Activated CD4-positive, alpha-beta T cell treated with anti-CD3 and anti-CD28 coated beads for 1 hour (primary cell): Measurements from ENCODE around the gene RTN4R.
A peak's percentile ranks its signal among the peaks of the same experiment; 100 is the strongest.
"Not testable (repeated sequence)": the region's sequence is repeated elsewhere in the genome, so short reads cannot be mapped to it uniquely, and the experiment has no call there.

Experiments
- DNase-seq: peaks from one replicate; pipeline ENCODE4 v3.0.0-alpha.2; 2020

Gene RTN4R

DNA sequence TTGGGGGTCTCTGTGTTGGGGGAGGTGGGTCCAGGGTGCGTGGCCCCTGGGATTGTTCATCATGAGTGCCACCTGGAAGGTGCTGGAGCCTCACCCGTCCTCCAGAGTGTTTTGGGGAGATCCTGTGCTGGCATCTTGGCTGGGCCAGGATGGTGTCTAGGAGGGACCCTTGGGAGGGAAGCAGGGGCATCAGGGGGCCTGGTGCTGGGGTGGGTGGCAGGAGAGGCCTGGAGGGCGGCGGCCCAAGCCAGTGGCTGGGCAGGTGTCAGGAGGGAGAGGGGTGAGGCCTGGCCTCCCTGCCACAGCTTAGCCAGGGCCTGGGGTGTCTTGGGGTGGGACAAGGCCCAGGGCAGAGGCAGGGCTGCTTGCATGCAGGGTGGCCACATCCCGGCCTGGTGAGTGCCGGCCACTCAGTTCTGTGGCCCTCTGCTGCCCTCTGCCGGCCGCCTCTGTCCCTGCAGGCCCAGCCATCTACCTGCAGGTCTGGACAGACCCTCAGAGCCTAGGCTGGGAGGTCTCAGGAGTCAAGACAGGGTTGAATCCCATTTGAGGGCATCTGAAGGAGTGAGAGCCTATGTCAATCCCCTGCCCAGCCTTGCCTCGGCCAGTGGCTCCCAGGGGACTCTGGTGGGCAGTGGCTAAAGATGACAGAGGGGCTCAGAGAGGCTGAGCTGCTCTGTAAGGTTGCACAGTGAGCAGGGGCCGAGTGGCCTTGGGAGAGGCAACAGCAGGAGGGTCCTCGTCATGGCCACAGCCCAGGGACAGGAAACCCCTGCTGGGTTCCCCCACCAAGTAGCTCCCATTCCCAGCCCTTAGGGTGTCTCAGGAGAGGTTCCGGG is 17.6 kb upstream of the RTN4R start:
- peak; percentile 70 for DNase-seq

DNA sequence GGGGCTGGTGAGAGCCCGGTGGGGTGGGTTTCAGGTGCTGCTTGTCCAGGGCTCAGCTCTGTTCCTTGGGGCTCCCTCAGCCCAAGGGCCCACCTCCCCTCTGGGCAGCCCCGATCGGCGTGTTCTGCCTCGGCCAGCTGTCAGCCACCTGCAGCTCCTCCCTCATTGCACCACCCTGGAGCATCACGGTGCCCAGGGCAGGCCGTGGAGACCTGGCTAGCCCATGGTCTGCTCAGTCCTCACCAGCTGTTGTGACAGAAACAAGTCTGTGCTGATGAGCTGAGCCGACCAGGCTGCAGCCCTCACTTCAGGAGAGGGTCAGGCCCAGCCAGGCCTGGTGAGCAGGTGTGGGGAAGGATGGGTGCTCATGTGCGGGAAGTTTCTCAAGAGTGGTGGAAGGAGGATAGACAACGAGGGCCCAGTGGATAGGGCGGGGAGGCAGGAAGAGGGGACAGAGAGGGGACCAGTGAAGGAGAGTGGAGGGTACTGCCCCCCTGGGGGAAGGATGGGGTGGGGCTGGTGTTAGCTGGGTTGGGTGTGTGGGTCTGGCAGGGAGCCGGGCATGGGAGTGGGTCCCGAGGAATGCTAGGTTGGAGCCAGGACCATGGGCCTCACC is 16.5 kb upstream of the RTN4R start:
- no peak for DNase-seq

GRCh38 chr22:20283674-20284066 is 15.6 kb upstream of the RTN4R start:
- no peak for DNase-seq

- DNase-seq: no peak
Measured at GRCh38 chr22:20282901-20283673, 15.0 kb upstream of the RTN4R start.

DNA sequence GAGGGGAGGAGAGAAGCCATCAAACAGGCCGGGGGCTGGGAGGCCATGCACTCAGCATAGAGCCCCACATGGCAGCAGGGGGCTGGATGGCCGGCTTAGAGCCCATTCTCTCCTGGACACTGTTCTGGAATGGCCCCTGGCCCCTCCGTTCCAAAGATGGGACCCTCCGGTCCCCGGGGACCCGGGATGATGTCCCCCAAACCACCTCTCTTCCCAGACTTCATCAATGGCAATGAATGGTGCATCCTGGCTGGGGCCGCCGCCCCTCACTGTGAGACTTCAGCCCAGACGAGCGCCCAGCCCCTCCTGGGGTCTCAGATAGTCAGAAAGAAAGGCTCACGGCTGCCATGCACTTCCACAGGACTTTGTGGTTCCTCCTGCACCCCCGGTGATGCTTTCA is 13.8 kb upstream of the RTN4R start:
- DNase-seq: no peak

DNA sequence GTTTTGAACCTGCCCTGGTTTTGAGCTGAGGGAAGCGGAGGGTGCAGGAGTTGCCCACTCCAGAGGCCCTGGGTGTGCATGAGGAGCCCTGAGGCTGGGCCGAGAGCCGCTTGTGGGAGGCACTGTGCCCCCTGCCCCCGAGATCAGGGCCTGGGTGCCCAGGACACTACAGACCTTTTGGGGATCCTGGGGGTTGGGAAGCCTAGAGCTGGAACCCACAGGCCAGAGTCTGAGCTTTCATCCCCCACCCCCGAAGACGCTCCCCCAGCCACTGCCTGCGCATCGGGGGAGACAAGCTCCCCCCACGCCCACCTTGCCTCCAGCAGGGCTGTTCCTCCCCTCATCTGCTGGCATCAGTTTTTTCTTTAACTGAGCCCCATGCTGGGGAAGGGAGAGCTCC is 13.4 kb upstream of the RTN4R start:
- not testable (repeated sequence) for DNase-seq

DNA sequence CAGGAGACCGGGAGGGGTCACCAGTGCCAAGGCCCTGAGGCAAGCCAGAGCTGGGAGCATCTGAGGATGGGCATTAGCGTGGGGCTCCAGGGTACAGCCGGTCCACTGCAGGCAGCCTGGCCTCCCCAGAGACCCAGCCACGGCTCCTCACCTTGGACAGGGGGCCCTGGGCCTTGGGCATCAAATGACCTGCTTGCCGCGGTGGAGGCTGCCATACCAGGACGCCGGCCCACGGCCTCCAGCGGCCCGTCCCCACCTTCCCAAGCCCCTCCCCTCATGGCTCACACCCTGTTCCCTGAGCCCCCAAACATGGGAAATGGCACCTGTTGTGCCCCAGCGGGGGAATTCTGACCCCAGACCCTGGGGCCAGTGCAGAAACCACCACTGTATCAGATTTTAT is 12.7 kb upstream of the RTN4R start:
- DNase-seq: no peak

DNA sequence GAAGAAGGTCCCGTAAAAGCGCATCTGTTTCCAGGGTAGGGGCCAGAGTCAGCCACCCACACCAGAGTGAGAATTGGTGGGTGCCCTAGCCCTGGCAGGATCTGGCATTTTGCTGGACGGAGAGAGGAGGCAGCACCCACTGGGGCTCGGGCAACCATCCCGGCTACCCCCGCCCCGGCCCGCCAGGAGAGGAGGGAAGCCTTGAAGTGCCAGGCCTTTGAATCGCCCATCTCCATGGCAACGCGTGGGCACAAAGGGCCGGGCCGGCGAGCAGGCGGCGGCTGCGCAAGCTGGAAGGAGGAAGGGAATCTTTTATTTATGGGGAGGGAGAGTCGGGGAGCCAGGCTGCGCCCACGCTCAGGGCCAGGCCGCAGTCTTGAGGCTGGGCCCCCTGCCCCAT is 12.0 kb upstream of the RTN4R start:
- not testable (repeated sequence) for DNase-seq

DNA sequence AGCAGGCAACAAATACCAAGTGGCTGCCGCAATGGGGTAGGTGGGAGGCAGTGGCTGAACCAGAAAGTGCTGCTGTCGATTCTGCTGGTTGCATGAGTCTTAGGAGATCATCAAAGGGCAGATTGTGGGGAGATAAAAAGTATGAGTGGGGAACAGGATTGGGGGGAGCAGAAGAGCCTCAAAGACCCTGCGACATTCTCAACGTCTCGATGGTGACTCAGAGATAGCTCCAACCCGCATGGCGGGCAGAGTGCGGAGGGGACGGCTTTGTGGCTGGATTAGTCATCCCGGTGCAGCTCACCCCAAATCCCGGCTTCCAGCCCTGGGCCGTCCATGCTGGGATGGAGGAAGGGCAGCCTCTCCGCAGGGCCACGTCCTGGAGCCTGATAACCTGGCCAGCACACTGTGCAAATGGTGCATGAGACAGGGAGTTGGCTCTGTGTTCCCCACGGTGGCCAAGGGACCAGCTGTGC is 11.6 kb upstream of the RTN4R start:
- DNase-seq: no peak

DNA sequence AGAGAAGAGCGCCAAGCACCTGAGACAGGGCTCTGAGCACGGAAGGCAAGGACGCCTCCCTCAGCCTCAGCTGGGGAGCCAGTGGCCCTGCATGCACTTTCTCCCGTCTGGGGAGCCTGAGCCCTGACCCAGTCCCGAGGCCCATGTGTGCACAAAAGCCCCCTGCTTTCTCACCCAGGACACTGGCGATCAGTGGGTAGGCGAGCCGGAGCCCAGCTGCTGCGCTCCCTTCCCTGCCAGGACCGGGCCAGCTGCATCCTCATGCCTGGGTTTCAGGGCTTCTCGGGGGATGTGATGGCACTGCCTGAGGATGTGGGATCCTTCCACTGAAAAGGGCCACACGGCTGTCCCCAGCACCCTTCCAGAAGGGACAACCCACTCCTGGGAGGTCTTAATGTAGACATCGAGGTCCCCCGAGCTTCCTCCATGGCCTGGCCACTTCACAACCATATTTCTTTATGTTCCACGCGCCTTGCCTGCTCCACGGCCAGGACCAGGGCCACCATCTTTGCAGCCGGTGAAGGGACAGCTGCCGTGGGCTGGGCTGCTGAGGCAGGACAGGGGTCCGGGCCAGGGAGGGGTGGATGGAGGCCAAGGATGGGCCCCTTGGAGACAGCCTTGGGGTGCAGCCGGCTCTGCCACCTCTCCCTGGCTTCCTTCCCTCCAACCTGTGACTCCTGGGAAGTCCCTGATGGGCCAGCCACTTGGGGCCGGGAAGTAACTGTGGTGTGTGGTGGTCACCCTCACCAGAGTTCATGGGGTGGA is 10.8 kb upstream of the RTN4R start:
- not testable (repeated sequence) for DNase-seq

GRCh38 chr22:20277936-20278635 is 10.0 kb upstream of the RTN4R start:
- not testable (repeated sequence) for DNase-seq

- DNase-seq: no peak
Measured at GRCh38 chr22:20276468-20276867, 8.3 kb upstream of the RTN4R start.

DNA sequence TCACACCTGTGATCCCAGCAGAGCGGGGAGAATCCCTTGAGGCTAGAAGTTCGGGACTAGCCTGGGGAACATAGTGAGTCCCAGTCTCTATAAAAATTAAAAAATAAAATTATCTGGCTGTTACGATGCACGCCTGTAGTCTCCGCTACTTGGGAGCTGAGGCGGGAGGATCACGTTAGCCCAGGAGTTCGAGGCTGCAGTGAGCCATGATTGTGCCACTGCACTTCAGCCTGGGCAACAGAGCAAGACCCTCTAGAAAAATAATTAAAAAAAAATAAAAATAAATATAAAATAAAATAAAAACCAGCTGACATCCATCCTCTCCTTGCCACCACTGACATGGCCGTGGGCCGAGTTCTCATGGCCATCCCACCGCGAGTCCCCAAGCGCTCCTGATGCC is 7.7 kb upstream of the RTN4R start:
- no peak for DNase-seq

- not testable (repeated sequence) for DNase-seq
Measured at GRCh38 chr22:20275325-20275724, 7.2 kb upstream of the RTN4R start.

- DNase-seq: not testable (repeated sequence)
Measured at GRCh38 chr22:20274374-20274773, 6.3 kb upstream of the RTN4R start.

DNA sequence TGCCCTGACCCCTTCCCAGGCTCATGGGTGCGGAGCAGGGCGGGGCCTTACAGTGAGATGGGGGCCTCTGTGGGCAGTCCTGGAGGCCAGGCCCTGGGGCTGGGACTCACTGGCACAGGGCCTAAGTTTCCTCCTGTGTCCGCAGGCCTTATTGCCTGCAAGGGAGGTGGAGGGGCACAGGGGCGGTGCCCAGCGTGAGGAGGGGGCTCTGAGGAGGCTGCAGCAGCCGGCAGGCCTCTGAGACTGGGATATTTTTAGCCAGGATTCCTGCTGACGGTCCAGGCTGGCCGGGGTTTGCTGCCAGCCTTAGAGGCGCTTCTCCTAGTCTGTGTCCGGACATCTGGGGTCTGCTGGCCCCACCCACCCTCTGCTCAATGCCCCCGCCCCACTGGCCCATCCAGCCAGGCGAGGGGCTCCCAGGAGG is 5.7 kb upstream of the RTN4R start:
- no peak for DNase-seq

DNA sequence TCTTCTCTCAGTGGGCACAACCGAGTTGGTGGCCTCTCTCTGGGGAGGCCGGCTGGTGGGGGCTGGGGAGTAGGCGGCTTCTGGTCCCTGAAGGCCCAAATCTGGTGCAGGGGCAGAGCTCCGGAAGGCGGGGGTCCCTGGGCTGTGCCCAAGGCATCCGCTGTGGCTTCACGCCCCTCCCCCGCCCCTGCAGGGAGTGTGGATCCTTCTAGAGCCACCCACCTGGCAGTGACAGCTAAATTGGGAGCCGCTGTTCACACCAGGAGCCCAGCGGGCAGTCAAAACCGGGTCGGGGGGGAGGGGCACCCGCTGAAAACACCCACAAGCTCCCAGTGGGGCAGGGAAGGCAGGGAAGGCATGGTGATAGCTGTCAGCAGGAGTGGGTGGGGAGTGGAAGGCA is 4.6 kb upstream of the RTN4R start:
- DNase-seq: no peak

GRCh38 chr22:20272174-20272573 is 4.1 kb upstream of the RTN4R start:
- no peak for DNase-seq

GRCh38 chr22:20271114-20271994 is 3.2 kb upstream of the RTN4R start:
- DNase-seq: no peak

DNA sequence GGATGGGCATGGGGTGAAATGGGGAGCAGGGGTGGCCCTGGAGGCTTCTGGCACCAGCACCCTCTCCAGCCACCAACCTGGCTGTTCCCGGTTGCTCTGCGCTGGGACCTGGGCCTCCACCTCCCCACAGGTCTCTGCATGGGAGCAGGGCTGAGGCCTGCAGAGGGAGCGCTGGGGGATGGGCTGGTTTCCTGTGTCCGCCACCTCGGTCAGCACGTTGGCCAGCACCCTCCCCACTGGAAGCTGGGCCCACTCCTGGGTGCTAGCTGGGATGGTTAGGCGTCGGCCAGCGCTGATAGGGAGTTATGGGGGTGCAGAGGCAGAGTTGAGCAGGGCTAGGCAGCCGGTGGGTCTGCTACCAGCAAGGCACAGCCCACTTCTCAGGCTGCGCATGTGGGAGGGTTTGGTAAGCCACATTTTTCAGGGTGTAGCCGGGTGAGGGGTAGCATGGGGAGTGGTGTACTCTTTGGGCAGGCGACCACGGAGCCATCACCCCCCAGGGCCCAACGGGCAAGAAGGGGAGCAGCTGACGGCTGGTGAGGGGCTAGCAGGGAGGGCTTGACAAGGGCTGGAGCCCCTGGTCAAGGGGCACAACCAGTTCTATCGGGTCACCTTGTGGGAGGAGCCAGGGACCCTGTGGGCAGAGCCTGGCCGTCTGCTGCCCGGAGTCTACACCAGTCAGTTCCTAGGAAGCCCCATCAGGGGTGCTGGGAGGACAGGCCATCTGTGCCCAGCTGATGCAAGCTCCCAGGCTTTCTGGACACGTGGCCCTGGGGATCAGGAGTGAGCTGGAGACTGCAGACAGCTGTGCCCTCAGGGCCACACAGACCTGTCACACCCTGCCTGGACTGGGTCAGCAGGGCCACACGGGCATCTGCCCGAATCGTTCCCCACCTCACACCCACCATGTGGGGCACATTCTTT is 2.3 kb upstream of the RTN4R start:
- not testable (repeated sequence) for DNase-seq
